SK-N-SH treated with all-trans-retinoic acid at 6 μM for 48 hours (cell line): ENCODE measurements around the gene RORB.

Source experiments
- ARNTL ChIP-seq: fragments of 450-650 bp; formaldehyde crosslinking; IDR thresholded peaks from 2 replicates; pipeline ENCODE4 v1.5.0; 2020; ENCODE audit warnings: low read depth, mild to moderate bottlenecking, moderate library complexity, borderline replicate concordance
- BACH2 ChIP-seq: fragments of 250-450 bp; sonication (Bioruptor Pico); IDR thresholded peaks from 2 replicates; pipeline ENCODE4 v1.9.0; 2021; ENCODE audit warnings: mild to moderate bottlenecking, borderline replicate concordance
- OSR1 ChIP-seq: fragments of 250-450 bp; sonication (Bioruptor Pico); IDR thresholded peaks from 2 replicates; pipeline ENCODE4 v1.8.0; 2022; ENCODE audit warnings: moderate library complexity, mild to moderate bottlenecking, inconsistent platforms
- RARB ChIP-seq: fragments of 250-450 bp; sonication (Bioruptor Pico); IDR thresholded peaks from 2 replicates; pipeline ENCODE4 v1.8.0; 2021; ENCODE audit warnings: mild to moderate bottlenecking, moderate library complexity
- SNAI2 ChIP-seq: fragments of 250-450 bp; sonication (Bioruptor Pico); IDR thresholded peaks from 2 replicates; pipeline ENCODE4 v1.5.0; 2020; ENCODE audit warnings: mild to moderate bottlenecking, moderate library complexity
- TOX ChIP-seq: fragments of 250-450 bp; sonication (Bioruptor Pico); IDR thresholded peaks from 2 replicates; pipeline ENCODE4 v1.8.0; 2021; ENCODE audit warnings: mild to moderate bottlenecking, moderate library complexity, borderline replicate concordance
- ZC3H10 ChIP-seq: fragments of 250-450 bp; sonication (Bioruptor Pico); IDR thresholded peaks from 2 replicates; pipeline ENCODE4 v1.5.1; 2021; ENCODE audit warnings: mild to moderate bottlenecking, moderate library complexity
- ZFP3 ChIP-seq: fragments of 250-450 bp; sonication (Bioruptor Pico); IDR thresholded peaks from 2 replicates; pipeline ENCODE4 v1.5.0; 2020; ENCODE audit warnings: mild to moderate bottlenecking, moderate library complexity
- ZFP30 ChIP-seq: fragments of 450-650 bp; formaldehyde crosslinking; IDR thresholded peaks from 2 replicates; pipeline ENCODE4 v1.5.0; 2022; ENCODE audit warnings: mild to moderate bottlenecking, moderate library complexity
- ZNF565 ChIP-seq: fragments of 450-650 bp; formaldehyde crosslinking; conservative IDR thresholded peaks from 2 replicates; pipeline ENCODE4 v1.5.0; 2020; ENCODE audit warnings: low read depth, mild to moderate bottlenecking, moderate library complexity
- TF ChIP-seq, protein P1 (sequence below): fragments of 250-450 bp; sonication (Bioruptor Pico); IDR thresholded peaks from 2 replicates; pipeline ENCODE4 v1.8.0; 2021; ENCODE audit warnings: low read depth, mild to moderate bottlenecking, moderate library complexity, borderline replicate concordance
- TF ChIP-seq, protein P2 (sequence below): fragments of 250-450 bp; sonication (Bioruptor Pico); IDR thresholded peaks from 2 replicates; pipeline ENCODE4 v1.8.0; 2020; ENCODE audit warnings: mild to moderate bottlenecking, moderate library complexity, borderline replicate concordance
- TF ChIP-seq, protein P3 (sequence below): fragments of 250-450 bp; sonication (Bioruptor Pico); IDR thresholded peaks from 2 replicates; pipeline ENCODE4 v1.5.0; 2020; ENCODE audit warnings: mild to moderate bottlenecking, moderate library complexity
- TF ChIP-seq, protein P4 (sequence below): fragments of 250-450 bp; sonication (Bioruptor Pico); IDR thresholded peaks from 2 replicates; pipeline ENCODE4 v1.5.1; 2020; ENCODE audit warnings: low read depth, mild to moderate bottlenecking, moderate library complexity

DNA sequence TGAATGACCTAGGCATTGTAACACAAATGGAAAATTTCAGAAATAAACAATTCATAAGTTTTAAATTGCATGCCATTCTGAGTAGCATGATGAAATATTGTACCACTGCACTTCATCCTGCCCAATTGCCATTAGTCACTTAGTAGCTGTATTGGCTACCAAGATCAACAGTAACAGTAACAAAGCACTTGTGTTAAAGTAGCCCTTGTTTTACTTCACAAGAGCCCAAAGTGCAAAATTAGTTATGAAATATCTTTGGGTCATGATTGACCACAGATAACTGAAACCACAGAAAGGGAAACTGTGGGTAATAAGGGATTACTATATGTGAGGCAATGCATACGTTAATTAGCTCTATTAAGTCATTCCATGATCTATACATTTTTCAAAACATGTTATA lies 33.3 kb upstream of the RORB start:
- no peak for TF ChIP-seq SNAI2
- no peak for TF ChIP-seq ZFP30 (CRISPR knock-in tag)
- no peak for TF ChIP-seq ARNTL (CRISPR knock-in tag)
- TF ChIP-seq, protein P1, sequence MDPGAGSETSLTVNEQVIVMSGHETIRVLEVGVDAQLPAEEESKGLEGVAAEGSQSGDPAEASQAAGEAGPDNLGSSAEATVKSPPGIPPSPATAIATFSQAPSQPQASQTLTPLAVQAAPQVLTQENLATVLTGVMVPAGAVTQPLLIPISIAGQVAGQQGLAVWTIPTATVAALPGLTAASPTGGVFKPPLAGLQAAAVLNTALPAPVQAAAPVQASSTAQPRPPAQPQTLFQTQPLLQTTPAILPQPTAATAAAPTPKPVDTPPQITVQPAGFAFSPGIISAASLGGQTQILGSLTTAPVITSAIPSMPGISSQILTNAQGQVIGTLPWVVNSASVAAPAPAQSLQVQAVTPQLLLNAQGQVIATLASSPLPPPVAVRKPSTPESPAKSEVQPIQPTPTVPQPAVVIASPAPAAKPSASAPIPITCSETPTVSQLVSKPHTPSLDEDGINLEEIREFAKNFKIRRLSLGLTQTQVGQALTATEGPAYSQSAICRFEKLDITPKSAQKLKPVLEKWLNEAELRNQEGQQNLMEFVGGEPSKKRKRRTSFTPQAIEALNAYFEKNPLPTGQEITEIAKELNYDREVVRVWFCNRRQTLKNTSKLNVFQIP (CRISPR knock-in tag), result no peak
- TF ChIP-seq BACH2 (CRISPR knock-in tag), result no peak
- TF ChIP-seq TOX, result no peak
- TF ChIP-seq, protein P2, sequence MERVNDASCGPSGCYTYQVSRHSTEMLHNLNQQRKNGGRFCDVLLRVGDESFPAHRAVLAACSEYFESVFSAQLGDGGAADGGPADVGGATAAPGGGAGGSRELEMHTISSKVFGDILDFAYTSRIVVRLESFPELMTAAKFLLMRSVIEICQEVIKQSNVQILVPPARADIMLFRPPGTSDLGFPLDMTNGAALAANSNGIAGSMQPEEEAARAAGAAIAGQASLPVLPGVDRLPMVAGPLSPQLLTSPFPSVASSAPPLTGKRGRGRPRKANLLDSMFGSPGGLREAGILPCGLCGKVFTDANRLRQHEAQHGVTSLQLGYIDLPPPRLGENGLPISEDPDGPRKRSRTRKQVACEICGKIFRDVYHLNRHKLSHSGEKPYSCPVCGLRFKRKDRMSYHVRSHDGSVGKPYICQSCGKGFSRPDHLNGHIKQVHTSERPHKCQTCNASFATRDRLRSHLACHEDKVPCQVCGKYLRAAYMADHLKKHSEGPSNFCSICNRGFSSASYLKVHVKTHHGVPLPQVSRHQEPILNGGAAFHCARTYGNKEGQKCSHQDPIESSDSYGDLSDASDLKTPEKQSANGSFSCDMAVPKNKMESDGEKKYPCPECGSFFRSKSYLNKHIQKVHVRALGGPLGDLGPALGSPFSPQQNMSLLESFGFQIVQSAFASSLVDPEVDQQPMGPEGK (CRISPR knock-in tag), result no peak
- no peak for TF ChIP-seq RARB (CRISPR knock-in tag)
- TF ChIP-seq OSR1 (CRISPR knock-in tag), result no peak
- no peak for TF ChIP-seq ZC3H10 (CRISPR knock-in tag)
- TF ChIP-seq, protein P3, sequence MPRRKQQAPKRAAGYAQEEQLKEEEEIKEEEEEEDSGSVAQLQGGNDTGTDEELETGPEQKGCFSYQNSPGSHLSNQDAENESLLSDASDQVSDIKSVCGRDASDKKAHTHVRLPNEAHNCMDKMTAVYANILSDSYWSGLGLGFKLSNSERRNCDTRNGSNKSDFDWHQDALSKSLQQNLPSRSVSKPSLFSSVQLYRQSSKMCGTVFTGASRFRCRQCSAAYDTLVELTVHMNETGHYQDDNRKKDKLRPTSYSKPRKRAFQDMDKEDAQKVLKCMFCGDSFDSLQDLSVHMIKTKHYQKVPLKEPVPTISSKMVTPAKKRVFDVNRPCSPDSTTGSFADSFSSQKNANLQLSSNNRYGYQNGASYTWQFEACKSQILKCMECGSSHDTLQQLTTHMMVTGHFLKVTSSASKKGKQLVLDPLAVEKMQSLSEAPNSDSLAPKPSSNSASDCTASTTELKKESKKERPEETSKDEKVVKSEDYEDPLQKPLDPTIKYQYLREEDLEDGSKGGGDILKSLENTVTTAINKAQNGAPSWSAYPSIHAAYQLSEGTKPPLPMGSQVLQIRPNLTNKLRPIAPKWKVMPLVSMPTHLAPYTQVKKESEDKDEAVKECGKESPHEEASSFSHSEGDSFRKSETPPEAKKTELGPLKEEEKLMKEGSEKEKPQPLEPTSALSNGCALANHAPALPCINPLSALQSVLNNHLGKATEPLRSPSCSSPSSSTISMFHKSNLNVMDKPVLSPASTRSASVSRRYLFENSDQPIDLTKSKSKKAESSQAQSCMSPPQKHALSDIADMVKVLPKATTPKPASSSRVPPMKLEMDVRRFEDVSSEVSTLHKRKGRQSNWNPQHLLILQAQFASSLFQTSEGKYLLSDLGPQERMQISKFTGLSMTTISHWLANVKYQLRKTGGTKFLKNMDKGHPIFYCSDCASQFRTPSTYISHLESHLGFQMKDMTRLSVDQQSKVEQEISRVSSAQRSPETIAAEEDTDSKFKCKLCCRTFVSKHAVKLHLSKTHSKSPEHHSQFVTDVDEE, result no peak
- TF ChIP-seq ZFP3 (CRISPR knock-in tag), result no peak
- no peak for TF ChIP-seq ZNF565 (CRISPR knock-in tag)
- TF ChIP-seq, protein P4, sequence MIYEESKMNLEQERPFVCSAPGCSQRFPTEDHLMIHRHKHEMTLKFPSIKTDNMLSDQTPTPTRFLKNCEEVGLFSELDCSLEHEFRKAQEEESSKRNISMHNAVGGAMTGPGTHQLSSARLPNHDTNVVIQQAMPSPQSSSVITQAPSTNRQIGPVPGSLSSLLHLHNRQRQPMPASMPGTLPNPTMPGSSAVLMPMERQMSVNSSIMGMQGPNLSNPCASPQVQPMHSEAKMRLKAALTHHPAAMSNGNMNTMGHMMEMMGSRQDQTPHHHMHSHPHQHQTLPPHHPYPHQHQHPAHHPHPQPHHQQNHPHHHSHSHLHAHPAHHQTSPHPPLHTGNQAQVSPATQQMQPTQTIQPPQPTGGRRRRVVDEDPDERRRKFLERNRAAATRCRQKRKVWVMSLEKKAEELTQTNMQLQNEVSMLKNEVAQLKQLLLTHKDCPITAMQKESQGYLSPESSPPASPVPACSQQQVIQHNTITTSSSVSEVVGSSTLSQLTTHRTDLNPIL (CRISPR knock-in tag), result no peak
